Activated naive CD4-positive, alpha-beta T cell treated with anti-CD3 and anti-CD28 coated beads, Interleukin-2, amount 50 U/mL, for 24 hours (primary cell): ENCODE data around the gene C4orf33.

Source experiments
- H3K27ac Mint-ChIP-seq: one replicate; pipeline ENCODE4 v1.8.0; 2021; ENCODE audit warnings: mild to moderate bottlenecking, mixed read lengths
- H3K27me3 Mint-ChIP-seq: one replicate; pipeline ENCODE4 v1.8.0; 2021; ENCODE audit warnings: mixed read lengths
- H3K36me3 Mint-ChIP-seq: one replicate; pipeline ENCODE4 v1.8.0; 2021; ENCODE audit warnings: mixed read lengths
- H3K4me1 Mint-ChIP-seq: one replicate; pipeline ENCODE4 v1.8.0; 2021; ENCODE audit warnings: mixed read lengths
- H3K4me3 Mint-ChIP-seq: one replicate; pipeline ENCODE4 v1.8.0; 2021; ENCODE audit warnings: mild to moderate bottlenecking, mixed read lengths
- H3K9me3 Mint-ChIP-seq: one replicate; pipeline ENCODE4 v1.8.0; 2021; ENCODE audit warnings: mixed read lengths

The C4orf33 gene

DNA sequence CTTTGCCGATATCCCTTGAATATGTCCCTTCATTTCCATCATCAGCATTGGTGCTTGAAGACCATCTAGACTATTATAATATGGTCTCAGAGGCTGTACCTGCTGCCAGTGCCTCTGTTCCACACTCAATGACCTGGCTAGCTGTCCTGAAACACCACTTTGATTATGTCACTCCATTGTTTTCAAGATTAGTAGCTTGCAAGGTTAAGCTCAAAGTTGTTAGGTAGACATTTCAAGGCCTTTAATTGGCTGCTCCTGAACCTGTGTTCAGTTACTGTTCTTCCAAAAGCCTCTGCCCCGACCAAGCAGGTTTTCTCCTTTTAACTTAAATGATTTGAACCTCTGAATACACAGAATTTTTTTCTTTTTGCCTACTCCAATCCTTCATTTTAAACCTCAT, 52.9 kb downstream of the C4orf33 start:
- Mint-ChIP-seq H3K27me3 (peaks cover 5% of the 10 kb centered on the region), H3K9me3 (no peaks in the 10 kb centered on the region), H3K27ac (no peak overlapping the region), H3K4me1 (no peaks in the 10 kb centered on the region), H3K36me3 (no peaks in the 10 kb centered on the region), H3K4me3 (no peak overlapping the region)

- no peak overlapping the region for H3K27ac Mint-ChIP-seq
- H3K9me3 Mint-ChIP-seq, result no peaks in the 10 kb centered on the region
- H3K4me3 Mint-ChIP-seq, result no peak overlapping the region
- no peaks in the 10 kb centered on the region for H3K36me3 Mint-ChIP-seq
- peaks cover 5% of the 10 kb centered on the region for H3K27me3 Mint-ChIP-seq
- H3K4me1 Mint-ChIP-seq, result no peaks in the 10 kb centered on the region
These were observed 54.0 kb downstream of the C4orf33 start for GRCh38 chr4:129149906-129150305.

DNA sequence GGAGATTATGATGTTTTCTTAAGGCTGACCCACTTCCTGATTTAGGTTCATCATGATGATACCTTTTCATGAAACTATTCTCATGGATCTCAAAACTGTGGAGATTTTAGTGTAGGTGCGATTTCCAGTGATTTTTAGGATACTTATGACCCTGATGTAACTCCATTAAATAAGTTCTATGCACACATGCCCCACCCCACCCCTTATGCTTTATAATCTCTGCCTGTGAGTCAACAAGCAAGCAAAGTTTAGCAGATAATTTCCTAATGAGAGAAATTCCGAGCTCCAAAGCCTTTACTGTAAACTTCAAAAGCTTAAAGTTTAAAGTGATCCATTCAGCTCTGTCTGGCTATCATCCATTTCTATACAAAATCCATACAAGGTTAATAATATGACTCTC, 56.4 kb downstream of the C4orf33 start:
- Mint-ChIP-seq H3K27ac (no peak overlapping the region), H3K27me3 (peaks cover 8% of the 10 kb centered on the region), H3K36me3 (no peaks in the 10 kb centered on the region), H3K9me3 (peaks cover 2% of the 10 kb centered on the region), H3K4me1 (no peaks in the 10 kb centered on the region), H3K4me3 (no peak overlapping the region)

DNA sequence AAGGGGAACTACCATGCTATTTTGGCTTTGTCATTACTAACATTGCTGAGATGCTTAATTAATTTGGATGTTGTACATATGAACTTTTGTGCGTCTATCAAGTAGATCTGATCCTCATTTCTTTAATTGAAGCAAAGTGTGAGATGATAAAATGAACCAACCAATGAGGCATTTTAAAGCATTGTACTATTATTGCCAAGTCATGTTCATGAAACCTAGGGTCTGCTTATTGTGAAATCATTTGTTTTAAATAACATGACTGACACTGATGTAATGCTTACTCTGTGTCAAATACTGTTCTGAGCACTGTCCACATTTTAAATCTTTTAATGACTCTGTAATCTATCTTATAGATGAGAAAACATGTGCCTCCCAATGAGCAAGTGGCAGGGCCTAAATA, 57.7 kb downstream of the C4orf33 start:
- Mint-ChIP-seq H3K27me3 (peaks cover 12% of the 10 kb centered on the region), H3K4me1 (no peaks in the 10 kb centered on the region), H3K4me3 (no peak overlapping the region)

GRCh38 chr4:129162450-129162849, 66.5 kb downstream of the C4orf33 start:
- Mint-ChIP-seq H3K4me3 (no peak overlapping the region), H3K27ac (no peak overlapping the region), H3K27me3 (peaks cover 20% of the 10 kb centered on the region), H3K9me3 (peaks cover 7% of the 10 kb centered on the region), H3K4me1 (no peaks in the 10 kb centered on the region), H3K36me3 (no peaks in the 10 kb centered on the region)

More for the DNA sequence above, 57.7 kb downstream of the C4orf33 start:
- H3K36me3 Mint-ChIP-seq, result no peaks in the 10 kb centered on the region
- H3K27ac Mint-ChIP-seq, result no peak overlapping the region
- H3K9me3 Mint-ChIP-seq, result peaks cover 5% of the 10 kb centered on the region

DNA sequence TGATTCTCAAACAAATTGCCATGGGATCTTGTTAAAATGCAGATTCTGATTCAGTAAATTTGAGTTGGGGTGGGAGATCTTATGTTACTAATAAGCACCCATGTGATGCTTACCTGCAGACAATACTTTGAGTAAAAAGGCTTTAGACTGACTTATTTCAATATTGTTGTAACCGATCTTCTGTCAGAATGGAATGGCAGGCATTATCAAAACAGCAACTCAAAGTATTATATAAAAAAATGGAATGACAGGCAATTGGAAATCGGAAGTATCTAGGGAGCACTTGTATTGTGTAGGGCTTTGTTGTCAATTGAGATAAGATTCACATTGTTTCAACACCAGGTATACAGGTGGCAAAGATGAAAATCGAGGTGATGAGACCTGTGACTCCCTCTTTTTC, 67.5 kb downstream of the C4orf33 start:
- H3K4me3 Mint-ChIP-seq, result no peak overlapping the region
- no peaks in the 10 kb centered on the region for H3K36me3 Mint-ChIP-seq
- H3K4me1 Mint-ChIP-seq, result no peaks in the 10 kb centered on the region
- H3K9me3 Mint-ChIP-seq, result peaks cover 5% of the 10 kb centered on the region
- H3K27me3 Mint-ChIP-seq, result peaks cover 19% of the 10 kb centered on the region
- H3K27ac Mint-ChIP-seq, result no peak overlapping the region

DNA sequence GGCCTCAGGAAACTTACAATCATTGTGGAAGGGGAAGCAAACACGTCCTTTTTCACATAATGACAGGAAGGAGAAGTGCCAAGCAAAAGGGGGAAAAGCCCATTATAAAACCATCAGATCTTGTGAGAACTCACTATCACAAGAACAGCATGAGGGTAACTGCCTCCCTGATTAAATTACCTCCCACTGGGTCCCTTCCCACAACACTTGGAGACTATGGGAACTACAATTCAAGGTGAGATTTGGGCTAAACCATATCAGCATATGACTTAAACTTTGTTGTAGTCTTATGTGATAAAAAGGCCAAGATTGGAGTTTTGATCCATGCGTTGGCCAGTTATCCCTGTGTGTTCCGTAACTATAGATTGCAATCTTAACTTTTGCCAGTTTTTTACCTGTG, 68.3 kb downstream of the C4orf33 start:
- H3K27me3 Mint-ChIP-seq, result peaks cover 24% of the 10 kb centered on the region
- H3K36me3 Mint-ChIP-seq, result no peaks in the 10 kb centered on the region
- no peak overlapping the region for H3K27ac Mint-ChIP-seq
- peaks cover 5% of the 10 kb centered on the region for H3K9me3 Mint-ChIP-seq
- H3K4me1 Mint-ChIP-seq, result no peaks in the 10 kb centered on the region
- H3K4me3 Mint-ChIP-seq, result no peak overlapping the region
